NCI-H345 treated with DMSO at 0.1 percent for 48 hours (cell line): ENCODE data around the gene OR14K1.
"Not testable (repeated sequence)": the region's sequence is repeated elsewhere in the genome, so short reads cannot be mapped to it uniquely, and the experiment has no call there.

Experiments used
- DNase-seq: peaks from one replicate; lab custom pipeline; 2025; ENCODE audit not compliant: unreplicated experiment; lab: John Stamatoyannopoulos, UW

Gene OR14K1

GRCh38 chr1:247738315-247738714 is at the start of gene OR14K1:
Gene OR14K1, plus strand, starts transcription at chr1:247738615. Its CDS starts 0 bp downstream, at chr1:247738615.
- no peak for DNase-seq

- DNase-seq = no peak
These were observed 37.1 kb upstream of the OR14K1 start for GRCh38 chr1:247701338-247701737.

GRCh38 chr1:247710681-247711080 is 27.7 kb upstream of the OR14K1 start:
- DNase-seq = not testable (repeated sequence)

- DNase-seq = no peak
These were observed 24.7 kb upstream of the OR14K1 start for GRCh38 chr1:247713753-247714152.

- no peak for DNase-seq
These were observed 21.9 kb upstream of the OR14K1 start, which contains the start of gene OR6F1 for GRCh38 chr1:247716546-247716945. Gene OR6F1, minus strand, starts transcription at chr1:247716646. Its CDS starts 3,891 bp downstream, at chr1:247712755.

GRCh38 chr1:247721222-247721621 is 17.2 kb upstream of the OR14K1 start:
- no peak for DNase-seq

- no peak for DNase-seq
These were observed 2.3 kb downstream of the OR14K1 start for GRCh38 chr1:247740721-247741120.

- no peak for DNase-seq
These were observed 3.3 kb downstream of the OR14K1 start for GRCh38 chr1:247741756-247742155.

GRCh38 chr1:247742215-247742760 is 3.9 kb downstream of the OR14K1 start:
- not testable (repeated sequence) for DNase-seq

GRCh38 chr1:247746391-247746935 is 8.0 kb downstream of the OR14K1 start:
- DNase-seq = no peak

GRCh38 chr1:247747616-247748015 is 9.2 kb downstream of the OR14K1 start:
- no peak for DNase-seq

- DNase-seq = no peak
These were observed 9.6 kb downstream of the OR14K1 start, which contains the start of gene OR14A2 for GRCh38 chr1:247748041-247748440. Gene OR14A2, minus strand, starts transcription at chr1:247748141.

GRCh38 chr1:247749870-247750269 is 11.5 kb downstream of the OR14K1 start:
- no peak for DNase-seq

- not testable (repeated sequence) for DNase-seq
These were observed 15.9 kb downstream of the OR14K1 start for GRCh38 chr1:247754311-247754710.

GRCh38 chr1:247760456-247760855 is 22.0 kb downstream of the OR14K1 start, which contains the start of gene OR1C1:
Gene OR1C1, minus strand, starts transcription at chr1:247760556. Its CDS starts 2,150 bp downstream, at chr1:247758406.
- no peak for DNase-seq

GRCh38 chr1:247769603-247770002 is 31.2 kb downstream of the OR14K1 start:
- no peak for DNase-seq
